Ovary (tissue), 9 donors: Measurements from ENCODE around the gene ATP1B2. TPM values are rescaled to one million over a fixed set of nuclear protein-coding genes. Genes with fewer than 3 reads are reported as not detected.
"Not testable (repeated sequence)": the region's sequence is repeated elsewhere in the genome, so short reads cannot be mapped to it uniquely, and the experiment has no call there.

Source experiments
- DNase-seq, 5 donors: peaks; one replicate each; pipeline ENCODE4 v3.0.0-alpha.2; 2019 to 2020
- H3K27ac ChIP-seq, 2 donors: fragments of 200-600 bp; one replicate each; pipeline versions ENCODE4 v1.5.1 to v1.8.0; 2019 to 2022
- H3K27me3 ChIP-seq: fragments of 200-600 bp; one replicate; pipeline ENCODE4 v1.8.0; 2022
- H3K36me3 ChIP-seq: fragments of 200-600 bp; sonication (generic); one replicate; pipeline ENCODE4 v1.5.1; 2019
- H3K4me1 ChIP-seq: one replicate; pipeline ENCODE4 v1.8.1; 2013; ENCODE audit warnings: mild to moderate bottlenecking, moderate library complexity; ENCODE audit not compliant: insufficient read depth
- H3K4me3 ChIP-seq: fragments of 200-600 bp; sonication (generic); one replicate; pipeline ENCODE4 v1.5.1; 2017
- H3K9me3 ChIP-seq, 2 donors: fragments of 200-600 bp in 1 of 2; sonication (generic) in 1 of 2; one replicate each; pipeline versions ENCODE4 v1.5.1 to v1.8.1; 2013 to 2019; ENCODE audit warnings: mild to moderate bottlenecking in 1 of 2, moderate library complexity in 1 of 2
- CTCF ChIP-seq, 3 donors: fragments of 450-650 bp in 2 of 3; fragments of 200-600 bp in 1 of 3; IDR thresholded peaks; one replicate each; pipeline versions ENCODE4 v1.5.1 to v1.8.0; 2016 to 2022; ENCODE audit warnings: antibody characterized with exemption in 3 of 3, mild to moderate bottlenecking in 1 of 3
- EP300 ChIP-seq: sonication (generic); formaldehyde crosslinking; IDR thresholded peaks from one replicate; pipeline ENCODE4 v1.6.1; 2017; ENCODE audit warnings: antibody characterized with exemption
- POLR2A ChIP-seq: fragments of 450-650 bp; IDR thresholded peaks from one replicate; pipeline ENCODE4 v1.6.1; 2017; ENCODE audit warnings: antibody characterized with exemption, mild to moderate bottlenecking, moderate library complexity
- WGBS, 3 donors: extraction: QIAGEN DNeasy Blood & Tissue Kit in 1 of 3; methylation state at CpG; one replicate each; pipeline versions ENCODE4 v1.1.5 to v1.1.7; 2013 to 2017; 5-methylcytosine and 5-hydroxymethylcytosine counted together
- intact Hi-C, 4 donors: fragments of 100-400 bp; cut with DNase I; formaldehyde crosslinking; loops; one replicate each; pipeline versions ENCODE4 v1.11.0 to v1.15.1; 2022 to 2023
- polyA plus RNA-seq, 2 donors: library from polyadenylated mRNA; stranded (reverse); fragments of 200-250 nt in 1 of 2; fragments of 350-450 nt in 1 of 2; fragmentation: Illumina TruSeq in 1 of 2; extraction: RNeasy Lipid Tissue Mini Kit (QIAGEN cat#74804) in 1 of 2; gene quantifications; one replicate each; pipeline ENCODE4 v1.2.3, GENCODE V29; 2013 to 2014
- total RNA-seq, 7 donors: library from RNA; depleted of rRNA in 2 of 7; stranded (reverse); fragments of >200 nt in 2 of 7; fragmentation: NEBNext Ultra II Directional in 3 of 7; extraction: Animal tissue kit (Norgen Biotek cat#: 25700) in 3 of 7; gene quantifications; one replicate each; pipeline versions ENCODE4 v1.1.0 to v1.2.4, GENCODE V29; 2016 to 2023
- donor health status: DM: no; HTN: no; CAD: no; lungs with moderate emphysema.
- donor health status: DM: no; HTN: no; CAD: no.
- donor health status: Bipolar disorder and iron deficiency.
- donor health status: DM: yes; HTN: yes; CAD: no.
- donor health status: DM: no; HTN: no; CAD: no.
- donor health status: DM: yes; HTN: yes; CAD: no.

ATP1B2 gene
- total and polyA plus RNA-seq, 9 donors: 3.6 to 74.5 (median 34.1) TPM

GRCh38 chr17:7618608-7619007, 32.1 kb upstream of the ATP1B2 start:
- intact Hi-C loops: no loop called here
- TF ChIP-seq POLR2A: no peak
- no peak for TF ChIP-seq EP300
- TF ChIP-seq CTCF (IDR thresholded peaks at IDR 0.05): no peak
- DNase-seq: no peak
- Histone ChIP-seq H3K9me3 (no peaks in the 10 kb centered on the region), H3K27ac (no peak overlapping the region), H3K27me3 (no peaks in the 10 kb centered on the region), H3K4me3 (no peak overlapping the region), H3K4me1 (peaks cover 3% of the 10 kb centered on the region), H3K36me3 (no peaks in the 10 kb centered on the region)
- WGBS, 3 donors: 82 to 86% (median 84%) methylated on average over 5 of the region's 5 CpGs

DNA sequence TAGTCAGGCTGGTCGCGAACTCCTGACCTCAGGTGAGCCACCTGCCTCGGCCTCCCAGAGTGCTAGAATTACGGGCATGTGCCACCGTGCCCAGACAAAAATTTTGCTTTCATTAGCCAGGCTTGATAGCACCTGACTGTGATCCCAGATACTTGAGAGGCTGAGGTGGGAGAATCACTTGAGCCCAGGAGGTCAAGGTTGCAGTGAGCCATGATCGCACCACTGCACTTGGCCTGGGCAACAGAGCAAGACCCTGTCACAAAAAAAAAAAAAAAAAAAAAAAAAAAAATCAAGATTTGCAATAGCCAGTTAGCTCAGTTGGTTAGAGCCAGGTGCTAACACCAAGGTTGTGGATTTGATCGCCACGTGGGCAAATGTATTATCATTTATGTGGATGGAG, 29.9 kb upstream of the ATP1B2 start:
- Histone ChIP-seq H3K4me1 (no peaks in the 10 kb centered on the region), H3K4me3 (no peak overlapping the region), H3K36me3 (no peaks in the 10 kb centered on the region), H3K9me3 (no peaks in the 10 kb centered on the region), H3K27me3 (no peaks in the 10 kb centered on the region), H3K27ac (no peak overlapping the region)
- DNase-seq: no peak
- intact Hi-C loops: loop anchor here in 1 of 4 donors (10.0 kb wide), 1 partner anchor 214 kb away; the partner anchor contains the start of gene KDM6B
- TF ChIP-seq EP300: no peak
- no peak for TF ChIP-seq CTCF (IDR thresholded peaks at IDR 0.05)
- no peak for TF ChIP-seq POLR2A
- WGBS, 3 donors: 83 to 92% (median 92%) methylated on average over 8 of the region's 8 CpGs

- H3K9me3 ChIP-seq: no peaks in the 10 kb centered on the region
- DNase-seq: no peak
- no peak for TF ChIP-seq EP300
- 80 to 92% (median 89%) methylated on average over 5 of the region's 5 CpGs for WGBS, 3 donors
- H3K4me3 ChIP-seq: no peak overlapping the region
- H3K4me1 ChIP-seq: peaks cover 4% of the 10 kb centered on the region
- no peaks in the 10 kb centered on the region for H3K36me3 ChIP-seq
- intact Hi-C loops: loop anchor here in 1 of 4 donors (10.0 kb wide), 1 partner anchor 211 kb away; the partner anchor contains the start of gene KDM6B
- H3K27ac ChIP-seq: no peak overlapping the region
- no peaks in the 10 kb centered on the region for H3K27me3 ChIP-seq
Observed at GRCh38 chr17:7623661-7624060, 27.1 kb upstream of the ATP1B2 start.

GRCh38 chr17:7625749-7626148, 25.0 kb upstream of the ATP1B2 start:
- not testable (repeated sequence) for H3K36me3 ChIP-seq, H3K4me3 ChIP-seq, DNase-seq, H3K27me3 ChIP-seq, H3K4me1 ChIP-seq, H3K9me3 ChIP-seq
- intact Hi-C loops: loop anchor here in 1 of 4 donors (2.0 to 10.0 kb wide), 2 partner anchors 61 to 209 kb away; partner anchors contain the start of genes KDM6B and TP53
- WGBS, 3 donors: 94 to 98% (median 97%) methylated on average over 16 of the region's 16 CpGs
- H3K27ac ChIP-seq: peak overlapping the region in 1 of 2 donors; percentile 97

GRCh38 chr17:7626307-7626706, 24.4 kb upstream of the ATP1B2 start:
- DNase-seq: peak in 1 of 5 donors; percentile 39
- Histone ChIP-seq H3K36me3 (no peaks in the 10 kb centered on the region), H3K9me3 (no peaks in the 10 kb centered on the region), H3K27ac (peak overlapping the region in 1 of 2 donors; percentile 97), H3K4me3 (no peak overlapping the region), H3K27me3 (no peaks in the 10 kb centered on the region), H3K4me1 (peaks cover 7% of the 10 kb centered on the region)
- WGBS, 3 donors: 43 to 64% (median 49%) methylated on average over 7 of the region's 7 CpGs
- intact Hi-C loops: loop anchor here in 1 of 4 donors (2.0 to 10.0 kb wide), 2 partner anchors 60 to 208 kb away; partner anchors contain the start of genes KDM6B and TP53
- TF ChIP-seq CTCF (IDR thresholded peaks at IDR 0.05) (no peak), POLR2A (no peak), EP300 (no peak)
